Skeletal muscle tissue (tissue), 4 donors: ENCODE measurements around the gene RNF103. TPM values are rescaled to one million over a fixed set of nuclear protein-coding genes. Genes with fewer than 3 reads are reported as not detected.
A peak's percentile ranks its signal among the peaks of the same experiment; 100 is the strongest.

Experiments
- H3K27ac ChIP-seq: one replicate; pipeline ENCODE4 v1.7.0; 2013; ENCODE audit warnings: mild to moderate bottlenecking, low read depth, low read length, inconsistent platforms
- H3K27me3 ChIP-seq, 3 donors: one replicate each; pipeline ENCODE4 v1.7.0; 2013; ENCODE audit warnings: low read length in 3 of 3; ENCODE audit not compliant: control insufficient read depth in 3 of 3, insufficient read depth in 3 of 3
- H3K36me3 ChIP-seq, 3 donors: one replicate each; pipeline ENCODE4 v1.7.0; 2013; ENCODE audit warnings: low read length in 3 of 3; ENCODE audit not compliant: control insufficient read depth in 3 of 3, insufficient read depth in 3 of 3
- H3K4me1 ChIP-seq, 3 donors: one replicate each; pipeline ENCODE4 v1.7.0; 2013; ENCODE audit warnings: low read length in 3 of 3, mild to moderate bottlenecking in 3 of 3; ENCODE audit not compliant: control insufficient read depth in 3 of 3, insufficient read depth in 3 of 3
- H3K4me3 ChIP-seq, 3 donors: one replicate each; pipeline ENCODE4 v1.7.0; 2013; ENCODE audit warnings: low read length in 3 of 3
- H3K9ac ChIP-seq, 3 donors: one replicate each; pipeline ENCODE4 v1.7.0; 2013; ENCODE audit warnings: low read length in 3 of 3, mild to moderate bottlenecking in 3 of 3, moderate library complexity in 2 of 3, low read depth in 1 of 3
- H3K9me3 ChIP-seq, 3 donors: one replicate each; pipeline ENCODE4 v1.7.0; 2013; ENCODE audit warnings: low read length in 3 of 3; ENCODE audit not compliant: control insufficient read depth in 3 of 3
- total RNA-seq: library from RNA; depleted of rRNA; stranded (reverse); fragments of >200 nt; gene quantifications from one replicate; pipeline ENCODE4 v1.2.3, GENCODE V29; 2014
- donor health status: Osteomylitis.

The RNF103 gene
- total RNA-seq, 1 donor from 2014 or later, result 33.4 TPM

- Histone ChIP-seq H3K9me3 (no peaks in the 10 kb centered on the region), H3K27ac (no peak overlapping the region), H3K4me3 (no peak overlapping the region), H3K4me1 (peaks cover under 1 to 7% (median 5%) of the 10 kb centered on the region in 3 donors), H3K36me3 (no peaks in the 10 kb centered on the region), H3K27me3 (no peaks in the 10 kb centered on the region), H3K9ac (no peak overlapping the region)
Measured at GRCh38 chr2:86627550-86627949, 3.9 kb upstream of the RNF103 start.

GRCh38 chr2:86625096-86625495 is 1.4 kb upstream of the RNF103 start:
- Histone ChIP-seq H3K4me3 (no peak overlapping the region), H3K27ac (no peak overlapping the region), H3K27me3 (no peaks in the 10 kb centered on the region), H3K9me3 (no peaks in the 10 kb centered on the region), H3K4me1 (peaks cover 5 to 8% (median 5%) of the 10 kb centered on the region in 3 donors), H3K36me3 (no peaks in the 10 kb centered on the region), H3K9ac (no peak overlapping the region)

GRCh38 chr2:86624267-86624547 is 542 bp upstream of the RNF103 start:
- Histone ChIP-seq H3K9me3 (no peaks in the 10 kb centered on the region), H3K36me3 (peaks cover 0 to 2% (median 0%) of the 10 kb centered on the region in 3 donors), H3K9ac (peak overlapping the region; percentile 87 to 94 (median 94)), H3K27me3 (no peaks in the 10 kb centered on the region), H3K27ac (peak overlapping the region; percentile 98), H3K4me1 (peaks cover 5 to 9% (median 5%) of the 10 kb centered on the region in 3 donors), H3K4me3 (peak overlapping the region; percentile 70 to 93 (median 76))

GRCh38 chr2:86623043-86623493 is 597 bp downstream of the RNF103 start:
- no peaks in the 10 kb centered on the region for H3K9me3 ChIP-seq
- peaks cover 0 to 7% (median 5%) of the 10 kb centered on the region in 3 donors for H3K36me3 ChIP-seq
- peak overlapping the region; percentile 76 to 96 (median 93) for H3K4me3 ChIP-seq
- no peaks in the 10 kb centered on the region for H3K27me3 ChIP-seq
- peak overlapping the region; percentile 98 for H3K27ac ChIP-seq
- H3K9ac ChIP-seq, result peak overlapping the region; percentile 85 to 94 (median 94)
- peaks cover 5 to 12% (median 9%) of the 10 kb centered on the region in 3 donors for H3K4me1 ChIP-seq

- H3K4me3 ChIP-seq, result peak overlapping the region; percentile 76 to 96 (median 93)
- H3K9ac ChIP-seq, result peak overlapping the region; percentile 85 to 94 (median 94)
- H3K27ac ChIP-seq, result peak overlapping the region; percentile 98
- H3K27me3 ChIP-seq, result no peaks in the 10 kb centered on the region
- H3K9me3 ChIP-seq, result no peaks in the 10 kb centered on the region
- peaks cover 8 to 14% (median 9%) of the 10 kb centered on the region in 3 donors for H3K4me1 ChIP-seq
- H3K36me3 ChIP-seq, result peaks cover 0 to 10% (median 7%) of the 10 kb centered on the region in 3 donors
Measured at GRCh38 chr2:86622519-86623042, 1.1 kb downstream of the RNF103 start.

GRCh38 chr2:86621280-86621943 is 2.3 kb downstream of the RNF103 start:
- Histone ChIP-seq H3K4me1 (peaks cover 9 to 15% (median 14%) of the 10 kb centered on the region in 3 donors), H3K36me3 (peaks cover 0 to 14% (median 10%) of the 10 kb centered on the region in 3 donors), H3K9me3 (no peaks in the 10 kb centered on the region), H3K4me3 (peak overlapping the region; percentile 76 to 96 (median 93)), H3K27ac (peak overlapping the region; percentile 98), H3K27me3 (no peaks in the 10 kb centered on the region), H3K9ac (peak overlapping the region; percentile 85 to 94 (median 94))

- peaks cover 3 to 29% (median 25%) of the 10 kb centered on the region in 3 donors for H3K36me3 ChIP-seq
- no peak overlapping the region for H3K27ac ChIP-seq
- H3K4me1 ChIP-seq, result peaks cover 6 to 17% (median 16%) of the 10 kb centered on the region in 3 donors
- H3K9ac ChIP-seq, result no peak overlapping the region
- H3K27me3 ChIP-seq, result no peaks in the 10 kb centered on the region
- H3K4me3 ChIP-seq, result peak overlapping the region in 1 of 3 donors; percentile 3
- no peaks in the 10 kb centered on the region for H3K9me3 ChIP-seq
Measured at GRCh38 chr2:86617738-86618137, 5.9 kb downstream of the RNF103 start.

- Histone ChIP-seq H3K4me1 (peaks cover 6 to 17% (median 16%) of the 10 kb centered on the region in 3 donors), H3K27ac (no peak overlapping the region), H3K36me3 (peaks cover 3 to 29% (median 26%) of the 10 kb centered on the region in 3 donors), H3K4me3 (no peak overlapping the region), H3K27me3 (no peaks in the 10 kb centered on the region), H3K9ac (no peak overlapping the region), H3K9me3 (no peaks in the 10 kb centered on the region)
Measured at GRCh38 chr2:86617153-86617552, 6.5 kb downstream of the RNF103 start.

GRCh38 chr2:86616502-86616901 is 7.2 kb downstream of the RNF103 start:
- Histone ChIP-seq H3K27ac (no peak overlapping the region), H3K4me3 (no peak overlapping the region), H3K4me1 (peaks cover 6 to 17% (median 16%) of the 10 kb centered on the region in 3 donors), H3K27me3 (no peaks in the 10 kb centered on the region), H3K9me3 (no peaks in the 10 kb centered on the region), H3K9ac (no peak overlapping the region), H3K36me3 (peaks cover 3 to 32% (median 30%) of the 10 kb centered on the region in 3 donors)

GRCh38 chr2:86615596-86615995 is 8.1 kb downstream of the RNF103 start:
- Histone ChIP-seq H3K4me3 (no peak overlapping the region), H3K4me1 (peaks cover 6 to 16% (median 12%) of the 10 kb centered on the region in 3 donors), H3K9me3 (no peaks in the 10 kb centered on the region), H3K27me3 (no peaks in the 10 kb centered on the region), H3K9ac (no peak overlapping the region), H3K36me3 (peaks cover 3 to 41% (median 34%) of the 10 kb centered on the region in 3 donors), H3K27ac (no peak overlapping the region)
